ENCODE measurements around the gene TMEM134.

Gene TMEM134

GRCh38 chr11:67504005-67504949 lies 35.2 kb upstream of the TMEM134 start:
- Histone ChIP-seq H3K27me3 (ENCODE audit: low read depth, low read length) (no peaks in the 10 kb centered on the region), H3K27ac (ENCODE audit: low read length) (peak overlapping the region; percentile 70), H3K4me2 (ENCODE audit: low read length) (peak overlapping the region; percentile 93), H3K4me3 (ENCODE audit: low read length) (peak overlapping the region; percentile 99), H2AFZ (ENCODE audit: low read depth, low read length) (no peak overlapping the region), H3K9me3 (ENCODE audit: insufficient read depth, low read length) (no peaks in the 10 kb centered on the region), H3K4me1 (ENCODE audit: low read length) (peaks cover 30% of the 10 kb centered on the region), H3K9ac (ENCODE audit: low read length) (peak overlapping the region; percentile 87), H3K79me2 (ENCODE audit: low read length) (peaks cover 26% of the 10 kb centered on the region), H4K20me1 (ENCODE audit: insufficient read depth, low read length) (peaks cover 26% of the 10 kb centered on the region), H3K36me3 (replicated peaks; ENCODE audit: low read depth, low read length) (peaks cover 37% of the 10 kb centered on the region)
- no peak for TF ChIP-seq CTCF (IDR thresholded peaks at IDR 0.05; ENCODE audit: low read depth, low read length)
- no peak for TF ChIP-seq EZH2phosphoT487 (IDR thresholded peaks at IDR 0.05; ENCODE audit: low read depth)

- H3K9me3 ChIP-seq (ENCODE audit: insufficient read depth, low read length): no peaks in the 10 kb centered on the region
- no peak overlapping the region for H3K9ac ChIP-seq (ENCODE audit: low read length)
- peaks cover 26% of the 10 kb centered on the region for H4K20me1 ChIP-seq (ENCODE audit: insufficient read depth, low read length)
- peaks cover 40% of the 10 kb centered on the region for H3K36me3 ChIP-seq (replicated peaks; ENCODE audit: low read depth, low read length)
- H3K27ac ChIP-seq (ENCODE audit: low read length): no peak overlapping the region
- H3K4me1 ChIP-seq (ENCODE audit: low read length): peaks cover 26% of the 10 kb centered on the region
- TF ChIP-seq EZH2phosphoT487 (IDR thresholded peaks at IDR 0.05; ENCODE audit: low read depth) (no peak), CTCF (IDR thresholded peaks at IDR 0.05; ENCODE audit: low read depth, low read length) (no peak)
- H3K79me2 ChIP-seq (ENCODE audit: low read length): peaks cover 26% of the 10 kb centered on the region
- H2AFZ ChIP-seq (ENCODE audit: low read depth, low read length): no peak overlapping the region
- H3K4me3 ChIP-seq (ENCODE audit: low read length): peak overlapping the region; percentile 99
- H3K4me2 ChIP-seq (ENCODE audit: low read length): peak overlapping the region; percentile 93
- no peaks in the 10 kb centered on the region for H3K27me3 ChIP-seq (ENCODE audit: low read depth, low read length)
These were observed 34.3 kb upstream of the TMEM134 start for GRCh38 chr11:67503119-67504004.

- H3K9ac ChIP-seq (ENCODE audit: low read length): no peak overlapping the region
- H3K4me1 ChIP-seq (ENCODE audit: low read length): peaks cover 26% of the 10 kb centered on the region
- no peak overlapping the region for H3K4me2 ChIP-seq (ENCODE audit: low read length)
- no peak overlapping the region for H3K4me3 ChIP-seq (ENCODE audit: low read length)
- H3K9me3 ChIP-seq (ENCODE audit: insufficient read depth, low read length): no peaks in the 10 kb centered on the region
- no peak overlapping the region for H3K27ac ChIP-seq (ENCODE audit: low read length)
- peaks cover 26% of the 10 kb centered on the region for H4K20me1 ChIP-seq (ENCODE audit: insufficient read depth, low read length)
- no peak for TF ChIP-seq EZH2phosphoT487 (IDR thresholded peaks at IDR 0.05; ENCODE audit: low read depth)
- TF ChIP-seq CTCF (IDR thresholded peaks at IDR 0.05; ENCODE audit: low read depth, low read length): no peak
- H3K36me3 ChIP-seq (replicated peaks; ENCODE audit: low read depth, low read length): peaks cover 47% of the 10 kb centered on the region
- H3K79me2 ChIP-seq (ENCODE audit: low read length): peaks cover 26% of the 10 kb centered on the region
- no peak overlapping the region for H2AFZ ChIP-seq (ENCODE audit: low read depth, low read length)
- H3K27me3 ChIP-seq (ENCODE audit: low read depth, low read length): no peaks in the 10 kb centered on the region
These were observed 33.4 kb upstream of the TMEM134 start for GRCh38 chr11:67502328-67502979.
